H1 (cell line): ENCODE measurements around the gene ENTR1. TPM values are rescaled to one million over a fixed set of nuclear protein-coding genes. Genes with fewer than 3 reads are reported as not detected.
A peak's percentile ranks its signal among the peaks of the same experiment; 100 is the strongest.

Source experiments
- CTCF ChIA-PET: fragments of 300-600 bp; sonication (Branson Sonifier 250); formaldehyde crosslinking; loops from one replicate; lab custom pipeline; 2021; ENCODE audit not compliant: partially characterized antibody; lab: Charles Lee
- POLR2A ChIA-PET: fragments of 300-600 bp; sonication (Branson Sonifier 250); formaldehyde crosslinking; loops from one replicate; lab custom pipeline; 2021; ENCODE audit warnings: inconsistent platforms; ENCODE audit not compliant: partially characterized antibody; lab: Charles Lee
- DNase-seq, 2 experiments: peaks; one replicate each; pipeline versions ENCODE4 v3.0.0 to v3.0.0-alpha.2; 2010 to 2022; ENCODE audit warnings: low spot score in 2 of 2, low read depth in 1 of 2, mixed read lengths in 1 of 2
- FAIRE-seq: peaks from 2 replicates; lab custom pipeline; 2011; peaks lifted over from hg19 to GRCh38; lab: Jason Lieb, UNC
- H2AFZ ChIP-seq: 2 replicates; pipeline ENCODE4 v1.8.1; 2012; ENCODE audit warnings: low read length, inconsistent platforms
- H2AK5ac ChIP-seq: 2 replicates; pipeline ENCODE4 v1.6.1; 2013; ENCODE audit warnings: low read depth, low read length
- H2BK120ac ChIP-seq: replicated peaks from 2 replicates; pipeline ENCODE3; 2013; ENCODE audit warnings: low read depth, low read length, inconsistent platforms
- H2BK12ac ChIP-seq: 2 replicates; pipeline ENCODE4 v1.6.1; 2013; ENCODE audit warnings: low read depth, low read length
- H2BK15ac ChIP-seq: 2 replicates; pipeline ENCODE4 v1.6.1; 2013; ENCODE audit warnings: low read length
- H2BK20ac ChIP-seq: 2 replicates; pipeline ENCODE4 v1.6.1; 2013; ENCODE audit warnings: low read length
- H2BK5ac ChIP-seq: 2 replicates; pipeline ENCODE4 v1.6.1; 2013; ENCODE audit warnings: low read depth, low read length
- H3K14ac ChIP-seq: 2 replicates; pipeline ENCODE4 v1.6.1; 2013; ENCODE audit warnings: inconsistent platforms; ENCODE audit not compliant: insufficient read length
- H3K18ac ChIP-seq: 2 replicates; pipeline ENCODE4 v1.6.1; 2013; ENCODE audit warnings: low read length; ENCODE audit errors: extremely low read depth
- H3K23ac ChIP-seq: 2 replicates; pipeline ENCODE4 v1.6.1; 2013; ENCODE audit warnings: inconsistent platforms; ENCODE audit not compliant: insufficient read length
- H3K23me2 ChIP-seq: 2 replicates; pipeline ENCODE4 v1.6.1; 2013; ENCODE audit warnings: low read depth, low read length
- H3K27ac ChIP-seq: 2 replicates; pipeline ENCODE4 v1.6.1; 2011; ENCODE audit warnings: low read depth, low read length, inconsistent platforms
- H3K27me3 ChIP-seq, 4 experiments: replicated peaks in 1 of 4; 1 replicate in 1 of 4; 2 replicates in 3 of 4; pipeline versions ENCODE4 v1.6.1 to v1.8.1; 2011 to 2013; ENCODE audit warnings: low read length in 3 of 4, mild to moderate bottlenecking in 3 of 4, inconsistent platforms in 2 of 4, mixed read lengths in 2 of 4, moderate library complexity in 1 of 4; ENCODE audit not compliant: control insufficient read depth in 3 of 4, insufficient read depth in 3 of 4; ENCODE audit errors: extremely low read depth in 1 of 4
- H3K36me3 ChIP-seq, 4 experiments: 2 replicates each; pipeline versions ENCODE4 v1.6.1 to v1.8.1; 2011 to 2013; ENCODE audit warnings: mild to moderate bottlenecking in 4 of 4, low read length in 3 of 4, moderate library complexity in 2 of 4, control low read depth in 1 of 4, inconsistent platforms in 1 of 4; ENCODE audit not compliant: insufficient read depth in 4 of 4, control insufficient read depth in 2 of 4
- H3K4ac ChIP-seq: replicated peaks from 2 replicates; pipeline ENCODE3; 2013; ENCODE audit warnings: low read length, low read depth, mixed read lengths, inconsistent platforms; ENCODE audit not compliant: insufficient read length
- H3K4me1 ChIP-seq, 4 experiments: replicated peaks in 1 of 4; 1 replicate in 1 of 4; 2 replicates in 3 of 4; pipeline versions ENCODE4 v1.6.1 to v1.8.1; 2011 to 2013; ENCODE audit warnings: low read length in 3 of 4, inconsistent platforms in 2 of 4, mixed read lengths in 1 of 4; ENCODE audit not compliant: insufficient read depth in 4 of 4, control insufficient read depth in 3 of 4
- H3K4me2 ChIP-seq, 2 experiments: 2 replicates each; pipeline versions ENCODE4 v1.6.1 to v1.8.1; 2011 to 2013; ENCODE audit warnings: low read depth in 2 of 2, low read length in 2 of 2, control low read depth in 1 of 2, inconsistent platforms in 1 of 2, mild to moderate bottlenecking in 1 of 2; ENCODE audit not compliant: insufficient read depth in 1 of 2
- H3K4me3 ChIP-seq, 4 experiments: fragments of 200-600, 300-600 bp in 1 of 4; sonication (generic), shearing (Covaris generic), sonication (Bioruptor Twin) in 1 of 4; 2 replicates each; pipeline versions ENCODE4 v1.5.1 to v1.8.1; 2011 to 2016; ENCODE audit warnings: low read length in 4 of 4, low read depth in 3 of 4, control low read depth in 2 of 4, inconsistent platforms in 2 of 4, mild to moderate bottlenecking in 2 of 4, mixed read lengths in 1 of 4, moderate library complexity in 1 of 4; ENCODE audit not compliant: insufficient read depth in 2 of 4; ENCODE audit errors: extremely low read depth in 1 of 4
- H3K56ac ChIP-seq: replicated peaks from 2 replicates; pipeline ENCODE3; 2013; ENCODE audit warnings: low read depth, mild to moderate bottlenecking, mixed read lengths, low read length, inconsistent platforms; ENCODE audit not compliant: insufficient read length
- H3K79me1 ChIP-seq: 2 replicates; pipeline ENCODE4 v1.6.1; 2013; ENCODE audit warnings: low read depth, low read length, control low read depth
- H3K79me2 ChIP-seq, 2 experiments: 2 replicates each; pipeline versions ENCODE4 v1.6.1 to v1.8.1; 2012 to 2013; ENCODE audit warnings: low read length in 2 of 2, mild to moderate bottlenecking in 2 of 2, inconsistent platforms in 1 of 2; ENCODE audit not compliant: insufficient read depth in 2 of 2, control insufficient read depth in 1 of 2
- H3K9ac ChIP-seq, 4 experiments: replicated peaks in 1 of 4; 1 replicate in 1 of 4; 2 replicates in 3 of 4; pipeline versions ENCODE4 v1.6.1 to v1.8.1; 2011 to 2013; ENCODE audit warnings: low read depth in 3 of 4, low read length in 3 of 4, control low read depth in 2 of 4, mild to moderate bottlenecking in 2 of 4, moderate library complexity in 2 of 4, inconsistent platforms in 1 of 4; ENCODE audit errors: extremely low read depth in 1 of 4
- H3K9me3 ChIP-seq, 2 experiments: 2 replicates each; pipeline versions ENCODE4 v1.6.1 to v1.8.1; 2012 to 2013; ENCODE audit warnings: mild to moderate bottlenecking in 2 of 2, moderate library complexity in 2 of 2, control low read depth in 1 of 2, inconsistent platforms in 1 of 2, low read depth in 1 of 2, low read length in 1 of 2, mixed read lengths in 1 of 2; ENCODE audit not compliant: insufficient read depth in 2 of 2
- H4K20me1 ChIP-seq, 2 experiments: replicated peaks in 1 of 2; 2 replicates each; pipeline versions ENCODE3 to v1.8.1; 2011 to 2013; ENCODE audit warnings: inconsistent platforms in 2 of 2, low read length in 2 of 2, mild to moderate bottlenecking in 1 of 2; ENCODE audit not compliant: insufficient read depth in 2 of 2, control insufficient read depth in 1 of 2
- H4K5ac ChIP-seq: 2 replicates; pipeline ENCODE4 v1.6.1; 2013; ENCODE audit warnings: low read length, low read depth, mixed read lengths, inconsistent platforms; ENCODE audit not compliant: insufficient read length
- H4K8ac ChIP-seq: 2 replicates; pipeline ENCODE4 v1.8.0; 2013; ENCODE audit warnings: mild to moderate bottlenecking, moderate library complexity, low read length, inconsistent platforms; ENCODE audit not compliant: insufficient read depth; ENCODE audit errors: extremely low read depth
- H4K91ac ChIP-seq: replicated peaks from 2 replicates; pipeline ENCODE3; 2013; ENCODE audit warnings: low read length, mixed read lengths, inconsistent platforms; ENCODE audit not compliant: insufficient read length
- BACH1 ChIP-seq: IDR thresholded peaks from 2 replicates; pipeline ENCODE4 v1.6.1; 2012; ENCODE audit warnings: low read length, improper control_type of control experiment
- EP300 ChIP-seq, 2 experiments: IDR thresholded peaks; 1 replicate in 1 of 2; 2 replicates in 1 of 2; pipeline ENCODE4 v1.6.1; 2011 to 2012; ENCODE audit warnings: low read depth in 2 of 2, low read length in 2 of 2, mild to moderate bottlenecking in 2 of 2, borderline replicate concordance in 1 of 2, inconsistent platforms in 1 of 2, moderate library complexity in 1 of 2
- SIX5 ChIP-seq: IDR thresholded peaks from 2 replicates; pipeline ENCODE4 v1.6.1; 2011; ENCODE audit warnings: mild to moderate bottlenecking, low read depth, low read length
- TCF12 ChIP-seq: IDR thresholded peaks from 2 replicates; pipeline ENCODE4 v1.6.1; 2011; ENCODE audit warnings: low read depth, mild to moderate bottlenecking, low read length
- WGBS, 2 experiments: shearing (Covaris generic) in 1 of 2; methylation state at CpG; one replicate each; pipeline versions ENCODE4 v1.1.6 to v1.1.7; 2013 to 2015; ENCODE audit warnings: low lambda C conversion rate in 2 of 2, mixed read lengths in 2 of 2, inconsistent platforms in 1 of 2, low coverage in 1 of 2, missing lambda C conversion rate in 1 of 2; ENCODE audit not compliant: insufficient replicate concordance in 2 of 2, insufficient coverage in 1 of 2, insufficient read length in 1 of 2; ENCODE audit errors: extremely low coverage in 1 of 2, missing lambda C conversion rate in 1 of 2; 5-methylcytosine and 5-hydroxymethylcytosine counted together
- polyA plus RNA-seq, 7 experiments: library from polyadenylated mRNA; depleted of rRNA in 3 of 7; stranded (reverse) in 5 of 7; unstranded in 2 of 7; fragments of >200 nt in 5 of 7; fragments of 200-250 nt in 2 of 7; gene quantifications; 1 replicate in 5 of 7; 2 replicates in 1 of 7; 4 replicates in 1 of 7; pipeline versions ENCODE4 v1.2.1 to v1.2.3, GENCODE V29; 2011 to 2013; ENCODE audit warnings: missing spikeins in 2 of 7, mixed read lengths in 2 of 7
- total RNA-seq: library from RNA; stranded (reverse); fragmentation: NEBNext Ultra II Directional; extraction: Animal tissue kit (Norgen Biotek cat#: 25700); gene quantifications from 2 replicates; pipeline ENCODE4 v1.2.1, GENCODE V29; 2021

ENTR1 gene
- total and polyA plus RNA-seq, 2 of the 8 experiments (the other 6 are each of a cell fraction or from before 2014, with no cell fraction given) = 65.2 to 102 TPM

- Histone ChIP-seq H2AFZ (no peak overlapping the region), H3K79me2 (no peaks in the 10 kb centered on the region), H3K23me2 (no peaks in the 10 kb centered on the region; the same call in 1 of the 2 replicates), H3K4ac (no peak overlapping the region), H3K4me1 (peaks cover 0 to 8% (median under 1%) of the 10 kb centered on the region in 4 experiments; a peak in 3 of 7 replicates), H4K91ac (no peak overlapping the region), H2BK12ac (no peak overlapping the region), H3K9ac (no peak overlapping the region), H3K4me3 (peak overlapping the region in 1 of 4 experiments; percentile 5; a peak in 1 of 8 replicates), H2BK15ac (0 out of 2 replicates have a peak overlapping the region, but pooled peaks have one; percentile 16), H2BK20ac (no peak overlapping the region), H3K4me2 (peak overlapping the region in 1 of 2 experiments; percentile 45; a peak in 1 of 4 replicates), H3K27ac (no peak overlapping the region), H4K5ac (no peak overlapping the region), H2AK5ac (no peak overlapping the region), H3K79me1 (peaks cover 3% of the 10 kb centered on the region), H3K23ac (no peak overlapping the region), H4K8ac (peak overlapping the region; percentile 77; the same call in 1 of the 2 replicates), H3K27me3 (peaks cover 0 to 2% (median 0%) of the 10 kb centered on the region in 4 experiments; a peak in 2 of 7 replicates), H4K20me1 (peaks cover 3 to 7% of the 10 kb centered on the region in 2 experiments), H3K18ac (no peak overlapping the region), H3K9me3 (peaks cover 0 to 3% of the 10 kb centered on the region in 2 experiments; a peak in 1 of 4 replicates), H2BK120ac (no peak overlapping the region), H2BK5ac (no peak overlapping the region), H3K14ac (no peak overlapping the region), H3K56ac (no peak overlapping the region), H3K36me3 (peaks cover 0 to 2% (median 0%) of the 10 kb centered on the region in 4 experiments; a peak in 1 of 8 replicates)
- POLR2A ChIA-PET = interaction anchor here (1.1 to 15.8 kb wide), 9 partner anchors 9 to 64 kb away, joined by 3 to 137 read pairs (median 5); partner anchors contain the start of genes CARD9 and SNAPC4
- FAIRE-seq = no peak
- no peak for DNase-seq
- CTCF ChIA-PET = interaction anchor here (0.7 to 7.1 kb wide), 17 partner anchors 8 to 303 kb away, joined by 3 to 80 read pairs (median 6); partner anchors contain the start of genes CARD9 and GPSM1
- TF ChIP-seq BACH1 (no peak), TCF12 (no peak), SIX5 (no peak), EP300 (IDR thresholded peaks at IDR 0.05; ENCODE audit: borderline replicate concordance in 1 of 2, low read depth in 2 of 2, low read length in 2 of 2) (no peak)
- 85% methylated on average over 6 of the region's 6 CpGs; no CpG with 5 or more reads in 1 of the 2 experiments for WGBS, 2 experiments
These were observed 48.0 kb downstream of the ENTR1 start for GRCh38 chr9:136362450-136362784.
